Activated CD8-positive, alpha-beta memory T cell treated with anti-CD3 and anti-CD28 coated beads, Interleukin-2, amount 50 U/mL, for 1 hour (primary cell): ENCODE results near the gene CAPNS1.
"Not testable (repeated sequence)": the region's sequence is repeated elsewhere in the genome, so short reads cannot be mapped to it uniquely, and the experiment has no call there.

Experiments used
- DNase-seq: peaks from one replicate; pipeline ENCODE4 v3.0.0-alpha.2; 2020; ENCODE audit errors: extremely low read depth

Gene CAPNS1

GRCh38 chr19:36114721-36115452 is 25.0 kb upstream of the CAPNS1 start, which contains the start of gene POLR2I:
TSS of gene POLR2I (minus strand) at chr19:36114875. CDS start at chr19:36114856, 19 bp downstream.
- DNase-seq: peak; percentile 99

- peak; percentile 77 for DNase-seq
These were observed 24.2 kb upstream of the CAPNS1 start, which contains the start of gene TBCB for GRCh38 chr19:36115453-36116343. TSS of gene TBCB (plus strand) at chr19:36115468. CDS start at chr19:36115561, 93 bp downstream.

- no peak for DNase-seq
These were observed 23.6 kb upstream of the CAPNS1 start for GRCh38 chr19:36116344-36116637.

- DNase-seq: no peak
These were observed 19.5 kb upstream of the CAPNS1 start for GRCh38 chr19:36120092-36120983.

GRCh38 chr19:36120984-36121358 is 18.9 kb upstream of the CAPNS1 start:
- DNase-seq: no peak

GRCh38 chr19:36121486-36122124 is 18.3 kb upstream of the CAPNS1 start:
- DNase-seq: no peak

GRCh38 chr19:36125557-36125956 is 14.3 kb upstream of the CAPNS1 start:
- no peak for DNase-seq

GRCh38 chr19:36128392-36128736 is 11.5 kb upstream of the CAPNS1 start:
- no peak for DNase-seq

GRCh38 chr19:36131221-36131620 is 8.6 kb upstream of the CAPNS1 start:
- DNase-seq: not testable (repeated sequence)

GRCh38 chr19:36134867-36135266 is 5.0 kb upstream of the CAPNS1 start:
- not testable (repeated sequence) for DNase-seq

- no peak for DNase-seq
These were observed 2.7 kb upstream of the CAPNS1 start for GRCh38 chr19:36136964-36137686.

GRCh38 chr19:36139120-36139472 is 770 bp upstream of the CAPNS1 start:
- no peak for DNase-seq

- DNase-seq: no peak
These were observed 605 bp downstream of the CAPNS1 start for GRCh38 chr19:36140304-36141038.

- DNase-seq: peak; percentile 69
These were observed 1.4 kb downstream of the CAPNS1 start for GRCh38 chr19:36141039-36141927.

- no peak for DNase-seq
These were observed 2.2 kb downstream of the CAPNS1 start for GRCh38 chr19:36142046-36142445.

GRCh38 chr19:36142496-36142895 is 2.6 kb downstream of the CAPNS1 start:
- no peak for DNase-seq

GRCh38 chr19:36144624-36145023 is 4.8 kb downstream of the CAPNS1 start:
- no peak for DNase-seq

- no peak for DNase-seq
These were observed 10.0 kb downstream of the CAPNS1 start for GRCh38 chr19:36149673-36150406.

- DNase-seq: no peak
These were observed 10.7 kb downstream of the CAPNS1 start for GRCh38 chr19:36150586-36150985.
